Activated CD4-positive, alpha-beta T cell treated with anti-CD3 and anti-CD28 coated beads, Interleukin-2, amount 50 U/mL, for 48 hours (primary cell): Measurements from ENCODE around the gene CUX1.
"Not testable (repeated sequence)": the region's sequence is repeated elsewhere in the genome, so short reads cannot be mapped to it uniquely, and the experiment has no call there.

ENCODE experiments used
- DNase-seq, 2 experiments: peaks; one replicate each; pipeline ENCODE4 v3.0.0-alpha.2; 2020

CUX1 gene

DNA sequence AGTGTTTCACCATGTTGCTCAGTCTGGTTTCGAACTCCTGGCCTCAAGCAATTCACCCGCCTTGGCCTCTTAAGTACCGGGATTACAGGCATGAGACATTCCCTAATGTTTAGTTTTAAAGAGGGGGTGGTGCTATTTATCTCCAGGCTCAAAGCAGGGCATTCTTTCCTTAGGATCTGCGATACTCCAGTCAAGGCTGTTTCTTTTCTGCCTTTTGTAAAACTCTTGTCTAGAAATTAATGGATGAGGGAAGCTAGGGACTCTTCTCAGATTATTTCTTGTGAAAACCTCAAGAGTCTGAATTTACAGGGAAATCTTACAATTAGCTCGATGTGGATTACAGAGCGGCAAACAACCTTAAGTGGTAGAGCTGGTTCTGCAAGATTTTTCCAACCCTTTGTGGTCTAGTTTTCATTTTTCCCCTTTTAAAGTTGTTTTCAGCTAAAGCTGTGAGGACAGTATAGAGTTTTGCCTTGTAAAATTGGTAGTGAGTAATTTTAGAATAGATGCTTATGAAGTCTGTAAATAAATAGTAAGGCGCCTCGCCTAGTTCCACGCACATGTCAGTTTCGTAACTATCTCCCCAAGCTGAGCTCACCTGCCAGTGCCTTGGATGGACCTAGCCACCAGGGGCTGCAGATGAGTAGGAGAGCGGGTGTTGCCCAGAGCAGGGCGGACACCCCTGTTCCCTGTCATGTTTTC, 53.1 kb downstream of the CUX1 start:
- no peak for DNase-seq

DNA sequence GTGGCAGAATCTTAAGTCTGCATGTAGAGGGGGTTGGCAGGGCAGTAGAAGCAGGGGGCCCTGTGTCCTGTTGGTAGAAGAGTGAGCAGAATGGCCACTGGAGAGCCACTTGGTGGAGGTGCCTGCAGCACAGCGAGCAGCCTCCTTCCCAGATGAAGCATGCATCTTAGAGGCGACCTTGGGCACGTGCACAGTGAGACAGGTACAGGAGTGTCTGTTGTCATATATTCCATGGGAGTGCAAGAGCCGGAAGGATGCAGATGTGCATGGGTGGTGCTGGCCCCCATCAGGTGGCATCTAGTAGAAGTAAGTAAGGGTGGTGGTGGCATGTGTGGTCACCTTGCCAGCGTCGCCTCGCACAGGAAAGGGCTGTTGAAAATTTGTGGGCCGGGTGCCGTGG, 53.9 kb downstream of the CUX1 start:
- DNase-seq, result no peak

DNA sequence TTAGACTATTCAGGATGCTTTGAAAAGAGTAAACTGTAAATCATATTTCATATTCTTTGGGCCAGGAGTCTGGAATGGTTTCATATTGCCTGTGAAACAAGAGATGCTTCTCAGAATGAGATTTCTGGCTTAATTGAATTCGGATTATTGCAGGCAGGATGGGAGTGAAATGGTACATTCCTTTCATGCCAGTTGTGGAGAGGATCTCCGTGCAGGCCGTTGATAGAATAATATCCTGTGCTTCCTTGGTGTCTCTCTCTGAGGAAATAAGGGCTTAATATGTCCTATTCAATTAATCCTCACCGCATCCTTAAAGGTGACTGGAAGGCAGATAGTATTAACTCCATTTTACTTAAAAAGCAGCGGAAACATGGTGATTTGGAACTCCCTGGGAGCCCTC, 56.6 kb downstream of the CUX1 start:
- DNase-seq, result no peak

GRCh38 chr7:101875283-101875846, 57.9 kb downstream of the CUX1 start:
- DNase-seq, result no peak

DNA sequence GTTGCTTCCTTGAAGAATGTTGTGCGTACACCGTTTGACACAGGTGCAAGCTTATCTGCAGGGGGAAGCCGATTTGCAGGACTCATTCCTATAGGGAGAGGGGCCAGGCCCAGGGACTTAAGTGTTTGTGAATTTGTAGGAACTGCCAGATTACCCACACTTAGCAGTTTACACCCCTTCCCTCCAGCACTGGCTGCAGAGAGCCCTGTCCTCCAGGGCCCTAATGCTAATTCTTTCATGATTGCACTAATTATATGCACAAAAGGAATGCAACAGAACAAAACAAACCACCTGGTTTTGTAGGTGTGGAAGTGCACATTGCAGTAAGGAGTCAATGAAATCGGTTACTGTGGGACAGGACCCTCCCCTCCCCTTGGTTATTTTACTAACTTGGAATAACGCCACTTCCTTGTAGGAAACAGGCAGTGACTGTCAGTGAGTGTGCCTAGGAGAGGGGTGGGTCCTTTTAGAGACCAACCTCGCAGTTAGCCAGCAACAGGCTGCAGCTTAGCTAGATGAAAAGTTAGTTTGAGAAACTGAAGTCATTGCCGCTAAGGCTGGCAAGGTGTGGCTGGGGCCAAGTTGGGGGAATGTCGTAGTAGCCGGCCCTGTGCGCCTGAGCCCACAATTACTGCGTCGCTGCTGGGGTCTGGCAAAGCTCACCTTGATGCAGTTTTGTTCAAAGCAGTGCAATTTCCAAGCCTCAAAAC, 60.6 kb downstream of the CUX1 start:
- no peak for DNase-seq

- no peak for DNase-seq
Observed at GRCh38 chr7:101878938-101879337, 61.5 kb downstream of the CUX1 start.

GRCh38 chr7:101879565-101879964, 62.1 kb downstream of the CUX1 start:
- no peak for DNase-seq

- DNase-seq, result no peak
Observed at GRCh38 chr7:101880282-101881054, 63.0 kb downstream of the CUX1 start.

GRCh38 chr7:101882005-101882421, 64.6 kb downstream of the CUX1 start:
- no peak for DNase-seq

GRCh38 chr7:101882595-101883564, 65.5 kb downstream of the CUX1 start:
- DNase-seq, result no peak

DNA sequence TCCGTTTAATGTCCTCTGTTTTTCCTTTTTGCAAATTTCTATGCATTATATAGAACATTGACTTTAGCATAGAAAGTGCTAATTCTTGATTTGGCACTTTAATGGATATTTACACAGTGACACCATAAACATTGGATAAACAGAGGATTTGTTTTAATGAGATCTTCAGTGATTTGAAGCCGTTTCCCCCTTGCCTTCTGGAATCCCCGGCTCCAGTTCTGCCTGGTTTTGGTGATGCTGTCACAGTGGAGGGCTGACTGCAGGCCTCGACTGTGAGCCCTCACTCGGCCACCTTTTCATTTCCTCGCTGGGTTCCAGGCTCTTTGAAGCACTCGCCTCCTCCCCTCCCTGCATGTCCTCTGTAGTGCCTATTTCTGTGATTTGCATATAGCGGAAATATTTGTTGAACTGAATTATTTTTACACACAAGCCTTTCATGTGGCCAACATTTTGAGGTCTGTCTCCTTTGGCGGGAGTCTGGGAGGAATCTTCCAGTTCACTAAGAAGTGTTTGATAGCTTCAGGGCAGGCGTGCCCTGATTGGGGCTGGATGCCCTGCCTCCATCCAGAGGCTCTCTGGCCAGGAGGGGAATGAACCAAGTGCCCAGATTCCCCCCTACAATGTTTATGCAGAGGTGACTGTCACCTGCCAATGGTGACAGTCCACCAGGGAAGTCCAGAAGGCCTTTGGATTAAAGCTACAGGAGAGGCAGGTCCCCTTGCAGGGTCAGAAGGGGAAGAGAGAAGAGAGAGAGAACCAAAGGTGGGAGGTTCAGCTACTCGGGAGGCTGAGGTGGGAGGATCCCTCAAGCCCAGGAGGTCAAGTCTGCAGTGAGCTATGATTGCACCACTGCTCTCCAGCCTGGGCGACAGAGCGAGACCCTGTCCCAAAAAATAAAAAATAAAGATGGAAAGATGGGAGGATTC, 67.5 kb downstream of the CUX1 start:
- DNase-seq, result no peak

GRCh38 chr7:101885597-101885955, 68.2 kb downstream of the CUX1 start:
- DNase-seq, result no peak

DNA sequence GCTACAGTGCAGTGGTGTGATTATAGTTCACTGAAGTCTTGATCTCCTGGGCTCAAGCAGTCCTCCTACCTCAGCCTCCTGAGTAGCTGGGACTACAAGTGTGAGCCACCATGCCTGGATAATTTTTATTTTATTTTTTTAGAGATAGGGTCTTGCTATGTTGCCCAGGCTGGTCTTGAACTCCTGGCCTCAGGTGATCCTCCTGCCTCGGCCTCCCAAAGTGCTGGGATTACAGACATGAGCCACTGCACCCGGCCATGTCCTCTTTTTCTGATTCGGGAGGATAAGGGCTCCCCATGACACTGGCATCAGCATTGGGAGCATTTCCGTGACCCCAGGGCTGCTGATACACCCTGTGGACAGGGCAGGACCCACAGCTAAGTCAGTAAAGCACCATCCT, 69.9 kb downstream of the CUX1 start:
- DNase-seq, result not testable (repeated sequence)

GRCh38 chr7:101888564-101888963, 71.1 kb downstream of the CUX1 start:
- not testable (repeated sequence) for DNase-seq

GRCh38 chr7:101890749-101891523, 73.5 kb downstream of the CUX1 start:
- DNase-seq, result no peak

- no peak for DNase-seq
Observed at GRCh38 chr7:101891936-101892640, 74.7 kb downstream of the CUX1 start.

- no peak for DNase-seq
Observed at GRCh38 chr7:101893341-101894082, 76.1 kb downstream of the CUX1 start.

GRCh38 chr7:101896316-101896715, 78.9 kb downstream of the CUX1 start:
- no peak for DNase-seq

DNA sequence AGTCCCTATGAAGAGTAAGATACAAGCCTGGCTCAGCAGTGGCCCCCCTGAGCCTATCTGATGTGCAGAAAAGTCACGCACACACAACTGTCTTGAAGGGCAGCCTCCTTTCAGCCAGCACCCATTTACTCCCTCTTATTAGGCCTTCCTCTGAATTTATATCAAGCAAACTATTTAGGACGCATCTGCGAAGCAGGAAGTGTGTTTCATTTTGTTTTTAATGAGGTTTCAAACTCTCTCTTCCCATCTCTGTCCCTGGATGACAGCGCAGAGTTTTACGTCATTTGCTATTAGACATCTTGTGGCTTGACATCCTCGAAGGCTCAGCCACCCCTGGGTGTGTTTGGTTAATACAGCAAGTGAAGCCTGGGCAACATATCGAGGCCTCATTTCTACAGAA, 79.5 kb downstream of the CUX1 start:
- DNase-seq, result no peak
